ENCODE measurements around the gene DRC3. TPM values are rescaled to one million over a fixed set of nuclear protein-coding genes. Genes with fewer than 3 reads are reported as not detected.
A peak's percentile ranks its signal among the peaks of the same experiment; 100 is the strongest.

The DRC3 gene
- total RNA-seq, 1 experiment from 2014 or later = 0.17 TPM

DNA sequence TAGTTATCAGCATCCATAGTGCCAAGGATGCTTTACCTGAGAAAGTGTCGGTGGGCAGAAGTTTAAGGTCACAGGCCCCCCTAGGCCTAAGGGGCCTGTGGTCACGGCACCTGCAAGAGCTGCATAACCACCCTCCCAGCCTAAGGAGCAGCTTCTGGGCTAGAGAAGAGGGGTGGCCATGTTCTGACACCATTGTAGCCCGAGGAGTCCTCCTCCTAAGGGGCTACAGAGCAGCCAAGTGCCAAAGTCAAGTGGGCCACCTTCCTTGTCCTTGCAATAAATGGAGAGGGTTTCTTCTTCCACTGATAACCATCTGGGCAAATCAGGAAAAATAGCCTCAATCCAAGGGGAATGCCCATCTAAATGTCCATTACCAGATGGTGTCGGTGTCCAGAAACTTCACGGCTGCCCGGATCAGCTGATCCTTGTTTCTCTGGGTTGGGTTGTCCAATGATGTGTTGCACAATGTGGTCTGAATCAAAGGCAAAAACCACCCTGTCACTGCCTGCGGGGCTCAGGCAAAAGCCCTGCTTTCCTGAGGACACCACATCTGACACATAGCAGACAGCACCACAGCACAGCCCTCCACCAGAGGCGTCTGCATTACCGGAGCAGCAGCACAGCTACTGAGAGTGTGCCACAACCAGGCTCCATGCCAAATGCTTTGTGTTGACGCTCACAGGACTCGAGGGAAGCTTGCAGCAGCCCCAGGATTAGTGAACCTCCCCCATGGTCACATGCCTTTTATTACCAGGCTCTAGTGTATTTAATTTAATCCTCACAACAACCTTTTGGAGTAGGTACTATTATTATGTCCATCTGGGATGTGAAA, 53.5 kb downstream of the DRC3 start:
- Histone ChIP-seq H3K27me3 (ENCODE audit: control insufficient read depth, insufficient read depth, low read length) (no peaks in the 10 kb centered on the region), H3K36me3 (replicated peaks; ENCODE audit: control insufficient read depth, insufficient read depth, low read length) (peaks cover 4% of the 10 kb centered on the region), H3K4me3 (ENCODE audit: insufficient read depth, low read depth, low read length) (no peak overlapping the region)
- no peak for DNase-seq

DNA sequence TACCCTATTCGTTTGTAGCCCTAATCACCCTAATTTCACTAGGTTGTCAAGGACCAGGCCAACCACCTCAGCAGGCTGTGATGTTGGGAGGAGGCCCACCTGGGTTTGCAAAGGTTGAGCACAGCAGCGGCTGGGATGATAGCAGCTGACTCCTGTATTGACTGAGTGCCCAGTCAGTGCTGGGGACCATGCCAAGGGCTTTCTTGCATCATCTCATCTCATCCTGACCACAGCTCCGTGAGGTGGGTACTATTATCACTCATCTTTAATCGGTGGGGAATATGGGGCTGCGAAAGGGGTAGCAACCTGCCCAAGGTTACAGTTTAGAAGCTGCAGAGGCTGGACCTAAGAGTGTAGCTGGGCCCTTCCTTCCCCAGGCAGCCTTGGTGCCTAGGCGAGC, 54.6 kb downstream of the DRC3 start:
- no peak for DNase-seq
- Histone ChIP-seq H3K36me3 (replicated peaks; ENCODE audit: control insufficient read depth, insufficient read depth, low read length) (0 out of 2 replicates have a peak, but pooled peaks cover 2% of the 10 kb centered on the region), H3K4me3 (ENCODE audit: insufficient read depth, low read depth, low read length) (no peak overlapping the region), H3K27me3 (ENCODE audit: control insufficient read depth, insufficient read depth, low read length) (no peaks in the 10 kb centered on the region)

DNA sequence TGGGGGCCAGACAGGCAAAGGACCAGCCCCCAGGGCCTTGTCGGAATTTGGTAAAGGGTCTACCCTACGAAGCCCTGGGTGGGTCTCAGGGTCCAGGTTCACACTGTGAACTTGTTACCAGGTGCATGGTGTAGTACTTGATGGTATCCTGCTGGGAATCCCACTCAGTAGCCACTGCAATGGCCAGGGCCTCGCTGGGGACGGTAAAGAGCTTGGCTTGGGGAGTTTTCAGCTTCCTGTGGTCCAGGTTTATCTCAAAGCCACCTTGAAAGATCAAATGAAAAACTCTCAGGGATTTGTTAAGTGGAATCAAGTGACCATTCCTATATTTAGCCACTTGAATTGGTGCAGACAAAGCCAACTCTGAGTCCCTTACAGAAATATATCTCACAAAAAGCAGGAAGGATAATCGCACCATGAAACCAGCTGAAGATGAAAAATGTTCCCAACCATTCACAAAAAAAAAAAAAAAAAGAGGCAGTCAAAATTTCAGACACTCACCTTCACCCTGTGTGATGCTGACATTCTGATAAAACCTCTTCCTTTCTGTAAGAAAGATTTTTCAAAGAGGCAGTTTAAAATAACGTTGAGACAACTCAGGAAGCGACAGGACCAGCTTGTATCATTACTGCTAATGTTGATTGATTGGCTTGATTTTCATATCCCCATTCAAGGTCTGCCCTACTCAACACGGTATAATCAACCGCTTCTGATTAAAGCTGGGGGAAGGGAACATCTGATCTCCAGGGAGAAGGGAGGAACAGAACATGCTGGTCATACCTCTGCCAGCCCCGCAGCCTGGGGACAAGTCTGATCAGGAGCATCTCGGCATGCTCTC, 55.7 kb downstream of the DRC3 start:
- 0 out of 2 replicates have a peak, but pooled peaks cover 2% of the 10 kb centered on the region for H3K36me3 ChIP-seq (replicated peaks; ENCODE audit: control insufficient read depth, insufficient read depth, low read length)
- H3K27me3 ChIP-seq (ENCODE audit: control insufficient read depth, insufficient read depth, low read length) = no peaks in the 10 kb centered on the region
- no peak overlapping the region for H3K4me3 ChIP-seq (ENCODE audit: insufficient read depth, low read depth, low read length)
- DNase-seq = no peak

DNA sequence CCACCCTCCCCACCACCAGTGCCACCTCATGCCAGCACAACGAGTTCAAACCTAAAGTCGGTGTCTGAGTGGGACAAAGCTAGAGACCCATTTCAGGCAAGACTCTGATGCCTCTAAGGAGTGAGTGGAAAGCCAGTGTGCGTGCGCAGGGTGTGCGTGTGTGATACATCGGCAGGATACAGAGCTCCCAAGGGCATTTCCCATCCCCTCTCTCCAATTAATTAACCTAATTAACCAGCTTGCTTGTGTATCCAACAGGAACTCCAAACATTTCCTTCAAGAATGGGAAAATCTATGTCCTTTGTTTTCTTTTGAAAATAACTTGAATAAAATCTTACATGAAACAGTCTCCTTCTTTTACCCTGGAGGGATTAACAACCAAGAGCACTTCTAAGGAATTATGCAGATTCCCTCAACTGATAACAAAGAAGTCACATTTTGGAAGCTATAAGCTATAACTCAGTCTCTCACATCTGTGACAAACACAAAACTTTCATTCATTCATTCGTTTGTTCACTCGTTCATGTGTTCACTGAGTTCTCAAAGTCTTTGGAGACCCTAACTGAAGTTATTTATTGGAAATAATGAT, 56.4 kb downstream of the DRC3 start:
- H3K4me3 ChIP-seq (ENCODE audit: insufficient read depth, low read depth, low read length) = no peak overlapping the region
- 0 out of 2 replicates have a peak, but pooled peaks cover 2% of the 10 kb centered on the region for H3K36me3 ChIP-seq (replicated peaks; ENCODE audit: control insufficient read depth, insufficient read depth, low read length)
- H3K27me3 ChIP-seq (ENCODE audit: control insufficient read depth, insufficient read depth, low read length) = no peaks in the 10 kb centered on the region
- no peak for DNase-seq

DNA sequence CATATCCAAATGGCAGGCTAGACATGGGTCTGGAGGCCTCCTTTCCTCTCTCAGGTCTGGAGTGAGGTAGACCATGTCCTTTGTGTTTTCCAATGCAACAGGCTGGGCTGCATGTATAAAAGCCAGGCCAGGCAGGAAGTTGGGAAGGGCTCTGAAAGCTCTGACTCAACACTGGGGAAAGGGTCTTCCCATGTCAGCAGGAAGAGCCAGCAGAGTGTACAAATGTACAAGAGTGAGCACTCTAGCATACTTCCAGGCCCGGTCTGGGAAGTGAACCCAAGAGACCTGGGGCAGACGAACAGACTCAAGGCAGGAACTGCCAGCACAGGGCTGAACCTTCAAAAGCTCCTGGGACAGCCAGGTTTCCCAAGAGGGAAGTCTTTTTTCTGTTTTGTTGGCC, 59.3 kb downstream of the DRC3 start:
- Histone ChIP-seq H3K27me3 (ENCODE audit: control insufficient read depth, insufficient read depth, low read length) (no peaks in the 10 kb centered on the region), H3K4me3 (ENCODE audit: insufficient read depth, low read depth, low read length) (no peak overlapping the region)
- no peak for DNase-seq

DNA sequence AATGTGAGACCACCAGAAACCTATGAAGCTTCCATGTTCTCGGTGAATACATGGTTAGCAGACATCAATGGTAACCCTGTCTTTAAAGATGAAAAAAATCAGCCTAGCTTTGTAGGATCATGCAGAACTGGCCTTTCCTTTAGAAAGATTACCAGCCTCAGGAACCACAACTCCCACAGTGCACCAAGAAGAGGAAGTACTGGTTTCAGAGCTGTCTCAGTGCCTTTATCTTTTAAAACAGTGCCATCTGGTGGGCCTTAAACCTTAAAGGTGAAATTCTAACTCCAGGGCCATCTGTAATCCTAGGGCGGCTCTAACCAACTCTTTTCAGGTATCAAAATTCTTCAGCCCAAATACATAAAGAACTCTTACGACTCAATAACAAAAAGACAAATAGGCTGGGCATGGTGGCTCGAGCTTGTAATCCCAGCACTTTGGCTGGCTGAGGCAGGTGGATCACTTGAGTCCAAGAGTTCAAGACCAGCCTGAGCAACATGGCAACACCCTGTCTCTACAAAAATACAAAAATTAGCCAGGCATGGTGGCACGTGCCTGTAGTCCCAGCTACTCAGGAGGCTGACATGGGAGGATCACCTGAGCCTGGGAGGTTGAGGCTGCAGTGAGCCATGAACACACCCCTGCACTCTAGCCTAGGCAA, 60.9 kb downstream of the DRC3 start:
- Histone ChIP-seq H3K36me3 (replicated peaks; ENCODE audit: control insufficient read depth, insufficient read depth, low read length) (no peaks in the 10 kb centered on the region), H3K4me3 (ENCODE audit: insufficient read depth, low read depth, low read length) (no peak overlapping the region), H3K27me3 (ENCODE audit: control insufficient read depth, insufficient read depth, low read length) (no peaks in the 10 kb centered on the region)
- DNase-seq = peak; percentile 85

More for the DNA sequence above, 59.3 kb downstream of the DRC3 start:
- H3K36me3 ChIP-seq (replicated peaks; ENCODE audit: control insufficient read depth, insufficient read depth, low read length) = no peaks in the 10 kb centered on the region

DNA sequence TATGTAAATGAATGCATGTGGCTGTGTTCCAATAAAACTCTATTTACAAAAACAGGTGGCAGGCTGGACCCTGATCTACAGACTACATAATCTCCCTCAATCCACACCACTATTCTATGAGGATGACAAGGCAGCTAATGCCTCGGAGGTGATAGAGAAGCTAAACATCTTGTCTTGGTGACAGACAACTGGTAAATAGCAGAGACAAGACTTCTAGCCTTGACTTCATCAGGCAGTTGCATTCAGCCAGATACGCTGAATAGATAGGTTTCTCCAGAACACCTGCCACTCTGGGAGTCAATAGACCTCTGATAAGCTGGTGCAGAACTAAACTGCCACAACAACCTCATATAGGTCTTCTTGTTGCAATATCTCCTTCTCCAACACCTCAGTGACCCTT, 63.0 kb downstream of the DRC3 start:
- H3K4me3 ChIP-seq (ENCODE audit: insufficient read depth, low read depth, low read length) = no peak overlapping the region
- no peak for DNase-seq

DNA sequence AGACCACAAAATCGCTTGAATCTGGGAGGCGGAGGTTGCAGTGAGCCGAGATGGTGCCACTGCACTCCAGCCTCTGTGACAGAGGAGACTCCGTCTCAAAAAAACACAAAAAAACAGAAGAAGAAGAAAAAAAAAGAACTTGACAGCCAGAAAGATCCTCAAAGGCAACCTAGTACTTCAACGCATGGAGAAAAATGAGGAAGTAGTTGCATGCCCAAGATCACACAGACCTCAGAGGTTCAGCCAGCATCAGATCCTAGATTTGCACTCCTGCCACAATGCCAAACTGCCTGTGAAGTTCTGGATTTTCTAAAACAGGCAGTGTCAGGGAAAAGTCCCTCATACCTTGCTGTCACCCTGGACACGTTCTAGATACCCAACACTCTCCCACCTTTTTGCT, 64.8 kb downstream of the DRC3 start:
- DNase-seq = no peak
- H3K36me3 ChIP-seq (replicated peaks; ENCODE audit: control insufficient read depth, insufficient read depth, low read length) = no peaks in the 10 kb centered on the region
- no peak overlapping the region for H3K4me3 ChIP-seq (ENCODE audit: insufficient read depth, low read depth, low read length)
- no peaks in the 10 kb centered on the region; the same call in 1 of the 2 replicates for H3K27me3 ChIP-seq (ENCODE audit: control insufficient read depth, insufficient read depth, low read length)

More for the DNA sequence above, 63.0 kb downstream of the DRC3 start:
- H3K27me3 ChIP-seq (ENCODE audit: control insufficient read depth, insufficient read depth, low read length) = no peaks in the 10 kb centered on the region; the same call in 1 of the 2 replicates
- no peaks in the 10 kb centered on the region for H3K36me3 ChIP-seq (replicated peaks; ENCODE audit: control insufficient read depth, insufficient read depth, low read length)

DNA sequence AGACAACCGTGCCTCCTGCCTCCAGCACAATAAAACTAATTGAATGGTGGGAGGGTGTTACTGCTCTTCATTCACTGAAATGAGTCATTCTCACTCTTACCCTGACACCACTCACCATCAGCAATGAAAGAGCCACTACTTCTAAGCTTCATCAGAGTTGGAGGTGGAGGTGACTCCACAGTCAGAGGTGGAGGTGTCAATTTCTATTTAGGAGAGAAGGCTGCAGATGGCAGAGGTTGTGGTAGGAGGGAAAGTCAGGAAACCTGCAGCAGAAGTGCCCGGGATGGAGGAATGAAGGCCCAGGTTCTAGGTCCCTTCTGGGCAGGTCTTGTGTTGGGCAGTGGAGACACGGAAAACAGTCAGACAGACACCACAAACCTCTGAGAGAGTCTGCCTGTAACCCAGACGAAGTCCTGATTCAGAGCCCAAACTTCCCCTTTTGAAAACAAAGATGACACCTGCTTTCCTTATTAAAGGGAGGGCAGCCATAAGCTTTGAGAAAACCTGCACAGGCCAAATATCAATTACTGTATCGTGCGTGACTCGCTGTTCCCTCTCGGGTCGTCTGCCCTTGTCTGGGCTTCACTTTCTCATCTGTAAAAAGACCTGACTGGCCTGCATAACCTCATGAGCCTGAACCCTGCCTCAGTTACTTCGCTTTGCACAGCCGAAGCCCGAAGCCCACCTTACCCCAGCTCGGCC, 65.6 kb downstream of the DRC3 start:
- Histone ChIP-seq H3K36me3 (replicated peaks; ENCODE audit: control insufficient read depth, insufficient read depth, low read length) (no peaks in the 10 kb centered on the region), H3K4me3 (ENCODE audit: insufficient read depth, low read depth, low read length) (peak overlapping the region; percentile 92), H3K27me3 (ENCODE audit: control insufficient read depth, insufficient read depth, low read length) (no peaks in the 10 kb centered on the region; the same call in 1 of the 2 replicates)
- peak; percentile 19 for DNase-seq

DNA sequence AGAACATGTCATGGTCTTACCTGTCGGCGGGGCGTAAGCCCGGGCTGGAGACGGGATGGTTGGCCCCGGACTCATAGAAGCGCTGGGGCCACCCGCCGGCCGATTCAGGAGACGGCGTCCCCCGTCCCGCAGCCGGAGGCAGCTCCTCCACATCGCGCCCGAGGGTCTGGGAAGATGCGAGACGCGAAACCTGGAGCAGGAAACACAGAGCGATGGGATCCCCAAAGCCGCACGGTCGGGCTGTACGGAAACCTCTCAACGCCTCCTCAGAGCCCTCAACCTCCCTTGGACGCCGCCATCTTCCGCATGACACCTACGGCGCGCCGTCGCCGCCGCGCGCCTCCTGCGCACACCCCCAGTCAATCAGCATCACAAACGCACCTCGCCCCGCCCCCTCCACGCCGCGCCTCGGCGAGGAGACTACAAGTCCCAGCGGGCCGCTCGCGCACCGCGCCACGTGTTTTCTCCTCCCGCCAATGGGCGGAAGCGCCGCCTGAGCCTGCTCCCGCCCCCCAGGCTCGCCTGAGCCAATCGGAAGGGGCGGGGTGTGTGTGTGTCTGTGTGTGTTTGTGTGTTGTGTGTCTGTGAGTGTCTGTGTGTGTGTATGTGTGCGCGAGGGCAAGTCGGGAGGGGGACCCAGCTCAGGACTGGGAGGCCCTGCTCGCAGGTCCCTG, 66.3 kb downstream of the DRC3 start, which contains the start of the genes ATPAF2 and GID4:
Gene ATPAF2 (minus strand): TSS at position 308 of the 674 bp plus-strand sequence. CDS start 155 bp downstream, at position 153.
Gene GID4 (plus strand): TSS at position 548 of the 674 bp plus-strand sequence. CDS start 57 bp downstream, at position 605.
- DNase-seq = peak; percentile 99
- Histone ChIP-seq H3K27me3 (ENCODE audit: control insufficient read depth, insufficient read depth, low read length) (no peaks in the 10 kb centered on the region; the same call in 1 of the 2 replicates), H3K36me3 (replicated peaks; ENCODE audit: control insufficient read depth, insufficient read depth, low read length) (no peaks in the 10 kb centered on the region), H3K4me3 (ENCODE audit: insufficient read depth, low read depth, low read length) (peak within 1 kb of the TSS; percentile 92)

DNA sequence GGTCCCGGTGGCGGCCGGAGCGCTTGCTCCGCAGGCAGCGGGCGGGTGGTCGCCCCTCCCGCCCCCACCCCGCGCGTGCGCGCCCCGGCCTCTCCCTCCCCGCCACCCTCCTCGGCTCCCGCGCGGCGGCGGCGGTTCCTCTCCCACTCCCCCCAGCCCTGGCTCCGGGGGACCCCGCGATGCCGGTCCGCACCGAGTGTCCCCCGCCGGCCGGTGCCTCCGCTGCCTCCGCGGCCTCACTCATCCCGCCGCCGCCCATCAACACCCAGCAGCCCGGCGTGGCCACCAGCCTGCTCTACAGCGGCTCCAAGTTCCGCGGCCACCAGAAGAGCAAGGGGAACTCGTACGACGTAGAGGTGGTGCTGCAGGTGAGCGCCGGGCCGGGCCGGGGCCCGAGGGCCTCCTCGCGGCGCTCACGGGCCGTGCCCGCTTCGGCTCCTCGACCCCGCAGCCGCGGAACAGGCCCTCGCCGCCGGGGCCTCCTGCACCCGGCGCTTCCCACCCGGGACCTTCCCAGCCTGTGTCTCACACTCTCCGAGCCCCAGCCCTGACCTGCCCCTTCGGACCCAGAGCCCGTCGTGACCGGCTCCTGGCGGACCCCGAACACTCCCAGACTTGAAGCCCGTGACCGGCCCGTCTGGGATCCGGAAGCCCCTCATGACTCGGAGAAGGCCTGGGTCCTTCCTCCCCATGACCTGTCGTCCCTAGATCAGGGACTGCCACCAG, 67.0 kb downstream of the DRC3 start:
- Histone ChIP-seq H3K4me3 (ENCODE audit: insufficient read depth, low read depth, low read length) (peak overlapping the region; percentile 76), H3K27me3 (ENCODE audit: control insufficient read depth, insufficient read depth, low read length) (no peaks in the 10 kb centered on the region; the same call in 1 of the 2 replicates), H3K36me3 (replicated peaks; ENCODE audit: control insufficient read depth, insufficient read depth, low read length) (no peaks in the 10 kb centered on the region)
- DNase-seq = no peak

DNA sequence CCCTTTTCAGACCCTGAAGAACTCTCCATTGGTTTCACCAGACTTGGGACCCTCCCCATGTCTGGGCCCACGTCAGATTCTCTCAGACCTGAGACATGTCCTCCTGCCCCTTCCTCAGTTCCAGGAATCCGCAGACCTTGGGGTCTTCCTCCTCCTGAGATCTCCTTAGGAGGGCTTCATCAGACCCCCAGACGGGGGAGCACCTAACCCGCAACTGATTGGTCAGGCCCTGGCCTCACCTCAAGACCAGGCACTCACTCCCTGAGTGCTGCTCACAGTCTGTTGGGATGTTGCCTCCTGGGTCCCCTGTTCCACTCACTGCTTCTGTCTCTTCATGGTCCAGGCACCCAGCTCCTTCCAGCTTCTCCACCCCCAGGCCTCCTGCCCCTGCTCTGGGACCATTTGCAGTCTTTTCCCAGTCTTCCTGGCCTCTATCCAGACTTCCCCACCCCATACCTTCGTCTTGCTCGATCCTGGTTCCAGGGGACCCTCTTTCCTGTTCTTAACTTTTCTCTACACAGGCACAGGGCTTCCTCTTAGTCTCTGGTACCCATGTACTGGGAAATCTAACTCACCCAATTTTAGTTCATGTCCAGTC, 67.7 kb downstream of the DRC3 start:
- Histone ChIP-seq H3K27me3 (ENCODE audit: control insufficient read depth, insufficient read depth, low read length) (no peaks in the 10 kb centered on the region; the same call in 1 of the 2 replicates), H3K36me3 (replicated peaks; ENCODE audit: control insufficient read depth, insufficient read depth, low read length) (no peaks in the 10 kb centered on the region), H3K4me3 (ENCODE audit: insufficient read depth, low read depth, low read length) (peak overlapping the region; percentile 76)
- peak; percentile 48 for DNase-seq
